ENCODE measurements around the gene VSIG10.

VSIG10 gene

DNA sequence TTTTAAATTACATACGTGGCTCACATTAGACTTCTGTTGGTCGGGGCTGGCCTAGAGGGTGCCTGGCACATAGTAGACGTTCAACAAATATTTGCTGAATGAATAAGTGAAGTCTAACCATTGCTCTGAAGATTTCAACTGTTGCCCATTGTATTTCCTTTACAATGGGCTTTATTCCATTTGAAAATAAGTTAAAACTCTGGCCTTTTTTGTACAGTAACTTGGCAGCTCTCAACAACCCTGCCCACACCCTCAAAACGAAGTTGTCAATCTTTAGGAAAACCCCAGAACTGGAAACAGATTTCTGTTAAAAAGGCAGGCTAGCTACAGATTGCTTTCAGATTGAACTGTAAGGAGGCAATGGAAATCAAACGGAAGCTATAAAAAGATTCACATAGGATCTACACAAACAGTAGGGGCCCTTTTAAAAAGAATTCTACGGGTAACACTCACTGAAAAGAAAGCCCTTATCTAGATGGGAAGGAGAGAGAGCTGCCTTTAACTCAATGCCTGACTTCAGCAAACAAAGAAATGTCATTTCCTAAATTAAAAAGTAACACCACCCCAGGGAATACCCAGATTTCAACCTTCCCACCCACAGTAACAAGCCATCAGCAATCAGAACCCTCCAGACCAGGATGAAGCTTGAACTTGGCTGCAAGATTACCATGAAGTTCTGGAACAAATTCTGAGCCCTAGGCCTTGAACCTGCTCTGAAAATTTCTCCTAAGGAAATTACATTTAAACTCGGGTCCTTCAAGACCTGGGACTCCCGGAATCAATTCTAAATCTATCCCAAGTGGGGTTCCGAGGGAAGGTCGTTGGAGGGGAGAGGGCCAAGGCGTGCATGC is 44.2 kb downstream of the VSIG10 start:
- no peak for DNase-seq

- no peak for DNase-seq
Observed at GRCh38 chr12:118058881-118059280, 44.9 kb downstream of the VSIG10 start.

DNA sequence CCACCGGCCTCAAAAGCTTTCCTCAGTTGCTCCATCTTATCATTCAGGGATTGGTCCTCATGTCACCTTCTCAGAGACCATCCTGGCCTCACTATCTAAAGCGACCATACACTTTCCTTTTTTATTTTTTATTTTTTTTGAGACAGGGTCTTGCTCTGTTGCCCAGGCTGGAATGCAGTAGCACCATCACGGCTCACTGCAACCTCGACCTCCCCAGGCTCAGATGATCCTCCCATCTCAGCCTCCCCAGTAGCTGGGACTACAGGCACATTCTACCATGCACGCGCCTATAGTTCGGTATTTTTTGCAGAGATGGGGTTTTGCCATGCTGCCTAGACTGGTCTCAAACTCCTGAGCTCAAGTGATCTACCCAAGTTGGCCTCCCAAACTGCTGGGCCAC is 45.6 kb downstream of the VSIG10 start:
- no peak for DNase-seq

DNA sequence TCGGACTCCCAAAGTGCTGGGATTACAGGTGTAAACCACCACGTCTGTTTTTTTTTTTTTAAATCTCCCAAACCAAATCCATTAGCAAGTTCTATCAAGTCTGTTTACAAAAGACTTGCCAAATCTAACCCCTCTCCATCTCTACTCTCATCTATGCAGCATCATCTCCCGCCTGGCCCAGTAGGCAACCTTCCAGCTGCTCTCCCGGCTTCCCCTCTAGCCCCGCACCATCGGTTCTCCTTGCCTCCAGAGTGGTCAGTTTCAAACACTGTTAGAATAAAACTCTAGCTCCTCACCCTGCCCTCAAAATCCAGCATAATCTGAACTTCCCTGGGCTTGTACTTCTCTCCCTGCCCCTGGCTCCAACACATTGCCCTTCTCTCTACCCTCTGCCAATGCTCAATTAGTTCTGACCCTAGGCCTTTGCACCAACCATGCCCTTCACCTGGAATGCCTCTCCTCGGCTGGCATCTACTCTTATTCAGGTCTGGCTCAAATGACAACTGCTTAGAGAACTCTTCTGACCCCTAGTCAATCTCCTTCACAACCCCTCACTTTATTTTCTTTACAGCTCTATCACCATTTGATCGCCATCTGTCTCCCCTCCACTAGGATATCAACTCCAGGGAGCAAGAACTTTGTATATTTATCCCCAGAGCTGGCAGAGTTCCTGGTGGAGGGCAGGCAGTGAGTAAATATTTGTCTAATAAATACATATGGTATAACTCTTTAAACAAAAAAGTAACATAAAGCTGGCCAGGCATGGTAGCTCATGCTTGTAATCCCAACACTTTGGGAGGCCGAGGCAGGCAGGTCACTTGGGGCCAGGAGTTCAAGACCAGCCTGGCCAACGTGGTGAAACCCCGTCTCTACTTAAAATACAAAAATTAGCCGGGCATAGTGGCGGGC is 47.7 kb downstream of the VSIG10 start:
- no peak for DNase-seq

- DNase-seq: peak; percentile 79
Observed at GRCh38 chr12:118055144-118055557, 48.7 kb downstream of the VSIG10 start.

DNA sequence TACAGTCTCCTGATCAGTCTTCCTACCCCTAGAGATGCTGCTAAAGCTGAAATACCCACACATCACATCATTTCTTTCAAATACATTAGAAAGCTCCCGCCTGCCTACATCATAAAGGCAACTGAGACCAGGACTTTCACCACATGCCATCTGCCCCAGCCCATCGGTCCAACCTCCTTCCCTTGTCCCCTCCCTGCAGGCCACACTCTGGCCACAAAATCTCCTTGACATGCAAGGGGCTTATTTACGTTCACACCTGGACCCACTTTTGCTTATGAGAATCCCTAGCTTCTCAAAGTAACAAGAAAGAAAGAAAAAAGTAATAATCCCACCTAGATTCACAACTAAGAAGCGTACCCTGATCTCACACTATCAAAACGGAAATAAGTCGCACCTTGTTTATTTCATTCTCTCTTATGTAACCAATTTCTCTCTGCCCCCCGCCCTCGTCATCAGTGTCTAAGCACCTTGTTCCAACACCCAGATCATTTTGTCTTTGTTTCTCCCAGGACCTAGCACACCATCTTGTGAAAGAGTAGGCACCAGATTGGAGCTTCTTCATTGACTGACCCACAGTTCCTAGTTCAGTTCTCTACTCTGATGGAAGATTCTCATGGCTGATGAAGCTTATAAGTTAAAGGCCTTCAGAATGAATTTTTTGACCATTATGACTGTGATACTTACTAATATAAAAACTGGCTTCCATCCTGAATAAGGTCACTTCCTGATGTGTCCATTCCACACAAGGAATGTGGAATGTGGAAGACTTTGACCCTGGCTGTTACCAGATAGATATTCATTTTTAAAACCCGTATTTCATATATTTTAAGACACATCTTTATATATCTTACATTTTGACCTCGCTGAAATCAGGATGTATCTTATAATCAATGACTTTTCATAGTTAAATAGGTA is 50.5 kb downstream of the VSIG10 start:
- DNase-seq: no peak

GRCh38 chr12:118052324-118053070 is 51.3 kb downstream of the VSIG10 start:
- DNase-seq: no peak

DNA sequence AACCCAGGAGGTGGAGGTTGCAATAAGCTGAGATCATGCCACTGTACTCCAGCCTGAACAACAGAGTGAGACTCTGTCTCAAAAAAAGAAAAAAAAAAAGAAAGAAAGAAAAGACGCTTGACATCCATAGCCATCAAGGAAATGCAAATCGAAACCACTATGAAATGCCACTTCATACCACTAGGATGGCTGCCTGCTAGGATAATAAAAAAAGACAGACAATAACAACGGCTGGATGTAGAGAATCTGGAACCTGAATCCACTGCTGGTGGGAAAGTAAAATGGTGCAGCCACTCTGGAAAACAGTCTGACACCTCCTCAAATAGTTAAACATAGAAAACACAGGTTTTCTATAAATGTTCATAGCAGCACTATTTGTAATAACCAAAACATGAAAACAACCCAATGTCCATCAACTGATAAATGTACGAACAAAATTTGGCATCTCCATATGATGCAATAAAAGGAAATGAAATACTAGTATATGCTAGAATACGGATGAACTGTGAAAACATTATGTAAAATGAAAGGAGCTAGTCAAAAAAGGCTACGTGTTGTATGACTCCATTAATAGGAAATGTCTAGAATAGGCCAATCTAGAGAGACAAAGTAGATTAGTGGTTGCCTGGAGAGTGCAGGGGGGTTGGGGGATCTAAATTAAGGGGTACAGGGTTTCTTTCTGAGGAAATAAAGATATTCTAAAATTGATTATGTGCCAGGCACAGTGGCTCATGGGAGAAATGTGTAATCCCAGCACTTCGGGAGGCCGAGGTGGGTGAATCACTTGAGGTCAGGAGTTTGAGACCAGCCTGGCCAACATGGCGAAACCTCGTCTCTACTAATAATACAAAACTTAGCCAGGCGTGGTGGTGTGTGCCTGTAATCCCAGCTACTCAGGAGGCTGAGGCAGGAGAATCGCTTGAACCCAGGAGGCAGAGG is 52.6 kb downstream of the VSIG10 start:
- DNase-seq: no peak

GRCh38 chr12:118046430-118046829 is 57.4 kb downstream of the VSIG10 start:
- DNase-seq: no peak

DNA sequence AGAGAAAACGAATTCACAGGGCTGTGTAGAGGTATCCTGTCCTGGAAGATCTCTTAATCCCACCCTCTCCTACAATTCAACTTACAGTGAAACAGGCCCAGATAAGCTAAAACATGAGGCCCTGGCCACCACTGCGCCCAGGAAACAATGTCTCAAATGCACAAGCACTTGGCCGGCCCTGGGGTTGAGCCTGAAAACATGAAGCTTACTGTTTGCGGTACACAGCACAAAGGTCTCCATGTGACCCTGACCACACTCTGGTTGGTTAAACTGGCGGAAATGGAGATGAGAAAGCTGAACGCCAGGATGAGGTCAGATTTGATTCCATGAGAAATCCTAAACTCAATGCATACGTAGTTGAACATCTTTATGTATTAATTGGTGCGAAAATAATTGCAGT is 59.2 kb downstream of the VSIG10 start:
- no peak for DNase-seq

- DNase-seq: no peak
Observed at GRCh38 chr12:118044075-118044474, 59.7 kb downstream of the VSIG10 start.

DNA sequence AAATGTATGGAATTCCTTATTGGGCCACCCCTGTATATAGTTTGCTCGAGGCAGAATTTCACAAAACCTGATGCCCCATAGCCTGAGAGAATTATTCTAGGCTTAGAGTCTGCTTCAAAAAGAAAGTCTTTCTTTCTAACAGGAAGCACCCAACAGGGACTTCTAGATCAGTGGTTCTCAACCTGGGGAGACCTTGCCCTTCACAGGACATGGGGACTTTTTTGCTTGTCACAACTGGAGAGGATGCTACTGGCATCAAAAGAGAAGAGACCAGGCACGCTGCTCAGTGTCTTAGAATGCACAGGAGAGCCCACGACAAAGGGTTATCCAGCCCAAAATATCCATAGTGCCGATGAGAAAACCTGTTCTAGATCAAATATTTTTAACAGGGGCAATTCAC is 61.7 kb downstream of the VSIG10 start:
- DNase-seq: no peak

DNA sequence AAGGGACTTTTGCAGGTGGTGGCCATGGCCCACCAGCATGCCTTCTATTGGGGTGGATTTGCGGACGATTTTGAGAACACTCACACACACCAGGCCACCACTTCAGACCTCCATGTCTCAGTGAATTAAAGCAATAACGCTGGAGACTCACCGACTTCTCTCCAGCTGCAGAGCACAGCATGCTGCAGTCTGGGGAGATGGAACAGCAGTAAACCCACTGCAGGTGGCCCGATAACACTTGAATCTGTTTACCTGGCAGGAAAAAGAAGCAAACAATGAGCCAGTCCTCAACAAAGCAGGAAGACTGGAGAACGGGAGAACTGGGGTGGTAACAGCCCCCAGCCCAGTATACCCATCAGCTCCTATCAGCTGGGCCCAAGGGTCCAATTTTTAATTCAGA is 65.7 kb downstream of the VSIG10 start:
- no peak for DNase-seq

GRCh38 chr12:118036672-118037411 is 67.0 kb downstream of the VSIG10 start:
- no peak for DNase-seq

DNA sequence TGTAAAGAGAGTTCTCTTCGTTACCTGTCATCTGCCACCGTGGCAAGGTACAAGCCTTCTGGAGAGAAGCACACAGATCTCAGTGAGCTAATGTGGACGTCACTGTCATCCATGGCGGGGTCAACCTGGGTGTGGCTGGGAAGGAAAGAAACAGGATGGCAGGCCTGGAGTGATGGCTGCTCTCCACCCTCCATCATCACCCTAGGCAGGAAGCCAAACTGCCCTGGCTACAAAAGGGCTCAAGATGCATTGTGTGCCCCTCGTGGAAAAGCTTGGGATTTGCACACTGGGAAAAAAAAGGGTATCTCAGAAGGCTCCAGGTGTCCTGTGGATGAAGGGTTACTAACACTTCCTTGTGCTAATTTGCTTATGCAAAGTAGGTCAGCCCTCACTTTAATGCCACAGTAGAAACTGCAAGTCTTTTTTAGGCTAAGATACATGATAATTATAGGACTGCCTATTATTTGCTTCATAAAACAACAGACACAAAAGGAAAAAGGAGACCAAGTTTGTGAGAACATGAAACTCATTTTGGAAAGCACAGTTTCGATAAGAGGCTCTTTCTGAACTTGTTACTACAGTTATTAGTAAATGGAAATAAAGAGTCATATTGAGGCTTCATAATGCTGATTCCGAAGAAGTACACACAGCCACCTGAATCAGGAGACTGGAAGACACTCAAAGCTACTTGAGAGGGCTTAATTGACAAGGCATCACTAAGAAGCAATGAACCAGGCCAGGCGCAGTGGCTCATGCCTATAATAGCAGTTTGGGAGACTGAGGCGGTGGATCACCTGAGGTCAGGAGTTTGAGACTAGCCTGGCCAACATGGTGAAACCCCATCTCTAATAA is 68.4 kb downstream of the VSIG10 start:
- DNase-seq: no peak

- no peak for DNase-seq
Observed at GRCh38 chr12:118034429-118035189, 69.2 kb downstream of the VSIG10 start.

GRCh38 chr12:118033902-118034301 is 69.9 kb downstream of the VSIG10 start:
- DNase-seq: no peak

DNA sequence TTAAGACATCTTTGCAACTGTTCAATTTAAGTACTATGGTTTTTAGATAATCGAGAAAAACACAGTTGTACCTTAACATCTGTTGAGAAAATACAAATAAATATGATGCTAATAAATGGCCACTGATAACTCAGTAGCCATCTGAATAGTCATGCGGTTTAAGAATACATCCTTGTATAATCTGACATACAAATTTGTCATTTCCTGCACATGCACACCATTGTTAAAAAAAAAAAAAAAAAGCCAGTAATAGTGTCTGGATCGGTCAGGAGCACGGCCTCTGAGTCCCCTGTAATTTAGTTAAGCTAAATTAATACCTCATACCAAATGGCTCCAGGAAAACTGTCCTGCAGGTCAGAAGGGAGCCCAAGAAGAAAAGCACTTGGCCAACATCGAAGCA is 70.5 kb downstream of the VSIG10 start:
- no peak for DNase-seq

Data from CD4-positive, alpha-beta T cell treated with Interleukin-4 for 4 hours (primary cell).